IMR-90 (cell line): Measurements from ENCODE around the gene SPSB4. TPM values are rescaled to one million over a fixed set of nuclear protein-coding genes. Genes with fewer than 3 reads are reported as not detected.

Experiments
- ATAC-seq: fragments of 200-7000 bp; cut with Tn5 transposase; 2 replicates; pipeline ENCODE4 v1.9.1; 2020; ENCODE audit warnings: low read depth, mild to moderate bottlenecking, moderate library complexity
- BruUV-seq: library from RNA; stranded (reverse); fragments of 400-500 nt; replicated peaks from 2 replicates; lab custom pipeline; 2021; lab: Mats Ljungman, UMichigan
- CTCF ChIA-PET: fragments of 300-600 bp; formaldehyde crosslinking; extraction: SDS; loops from one replicate; lab custom pipeline; 2021; ENCODE audit warnings: antibody characterized with exemption; lab: Yijun Ruan, JAX
- POLR2A ChIA-PET: fragments of 300-600 bp; sonication (Branson Sonifier 250); formaldehyde crosslinking; loops from one replicate; lab custom pipeline; 2022; ENCODE audit warnings: antibody characterized with exemption; ENCODE audit not compliant: unreplicated experiment; lab: Charles Lee
- DNase-seq: peaks from one replicate; pipeline ENCODE4 v3.0.0; 2013
- H2AFZ ChIP-seq: replicated peaks from 2 replicates; pipeline ENCODE3; 2013; ENCODE audit warnings: low read length, mild to moderate bottlenecking; ENCODE audit not compliant: poor library complexity
- H2AK5ac ChIP-seq: 2 replicates; pipeline ENCODE4 v1.6.1; 2013; ENCODE audit warnings: low read depth, low read length, inconsistent platforms
- H2AK9ac ChIP-seq: replicated peaks from 2 replicates; pipeline ENCODE3; 2013; ENCODE audit warnings: mild to moderate bottlenecking, low read depth, low read length, moderate library complexity; ENCODE audit not compliant: poor library complexity
- H2BK120ac ChIP-seq: 2 replicates; pipeline ENCODE4 v1.6.1; 2013; ENCODE audit warnings: low read depth, low read length, inconsistent platforms
- H2BK15ac ChIP-seq: 3 replicates; pipeline ENCODE4 v1.6.1; 2013; ENCODE audit warnings: low read depth, low read length, inconsistent platforms
- H2BK20ac ChIP-seq: 2 replicates; pipeline ENCODE4 v1.6.1; 2013; ENCODE audit warnings: low read depth, mild to moderate bottlenecking, inconsistent platforms, low read length, moderate library complexity
- H2BK5ac ChIP-seq: 2 replicates; pipeline ENCODE4 v1.6.1; 2013; ENCODE audit warnings: mild to moderate bottlenecking, low read depth, low read length, inconsistent platforms; ENCODE audit not compliant: poor library complexity, severe bottlenecking
- H3K14ac ChIP-seq: replicated peaks from 2 replicates; pipeline ENCODE4 v1.6.1; 2013; ENCODE audit warnings: low read depth, low read length, inconsistent platforms
- H3K18ac ChIP-seq: 2 replicates; pipeline ENCODE4 v1.6.1; 2013; ENCODE audit warnings: low read depth, low read length, control low read depth
- H3K23ac ChIP-seq: 2 replicates; pipeline ENCODE4 v1.6.1; 2013; ENCODE audit warnings: low read depth, low read length, inconsistent platforms
- H3K27ac ChIP-seq: 2 replicates; pipeline ENCODE4 v1.5.1; 2013; ENCODE audit warnings: mild to moderate bottlenecking, control low read depth, low read length; ENCODE audit not compliant: insufficient read depth
- H3K27me3 ChIP-seq: 2 replicates; pipeline ENCODE4 v1.6.1; 2013; ENCODE audit warnings: low read length; ENCODE audit not compliant: control insufficient read depth, insufficient read depth
- H3K36me3 ChIP-seq: 2 replicates; pipeline ENCODE4 v1.6.1; 2013; ENCODE audit warnings: low read length, mixed read lengths; ENCODE audit not compliant: control insufficient read depth, insufficient read depth
- H3K4ac ChIP-seq: 2 replicates; pipeline ENCODE4 v1.6.1; 2013; ENCODE audit warnings: low read depth, low read length, inconsistent platforms
- H3K4me1 ChIP-seq: 2 replicates; pipeline ENCODE4 v1.6.1; 2013; ENCODE audit warnings: low read length, mixed read lengths; ENCODE audit not compliant: control insufficient read depth, insufficient read depth
- H3K4me2 ChIP-seq: 2 replicates; pipeline ENCODE4 v1.6.1; 2013; ENCODE audit warnings: low read depth, mild to moderate bottlenecking, control low read depth, low read length, moderate library complexity
- H3K4me3 ChIP-seq: 2 replicates; pipeline ENCODE4 v1.5.1; 2013; ENCODE audit warnings: low read depth, mild to moderate bottlenecking, control low read depth, low read length, moderate library complexity; ENCODE audit not compliant: insufficient read depth
- H3K56ac ChIP-seq: 2 replicates; pipeline ENCODE4 v1.6.1; 2013; ENCODE audit warnings: low read length, inconsistent platforms; ENCODE audit not compliant: insufficient read depth; ENCODE audit errors: extremely low read depth
- H3K79me1 ChIP-seq, 2 experiments: 2 replicates each; pipeline ENCODE4 v1.6.1; 2013; ENCODE audit warnings: low read length in 2 of 2, inconsistent platforms in 1 of 2, low read depth in 1 of 2
- H3K9ac ChIP-seq: 2 replicates; pipeline ENCODE4 v1.6.1; 2013; ENCODE audit warnings: low read depth, low read length, control low read depth
- H3K9me1 ChIP-seq: 2 replicates; pipeline ENCODE4 v1.6.1; 2013; ENCODE audit warnings: low read length, inconsistent platforms; ENCODE audit not compliant: insufficient read depth
- H3K9me3 ChIP-seq: 2 replicates; pipeline ENCODE4 v1.6.1; 2013; ENCODE audit warnings: low read length; ENCODE audit not compliant: control insufficient read depth, insufficient read depth
- H4K20me1 ChIP-seq: 2 replicates; pipeline ENCODE4 v1.6.1; 2013; ENCODE audit warnings: low read length, inconsistent platforms; ENCODE audit not compliant: insufficient read depth
- H4K5ac ChIP-seq: 2 replicates; pipeline ENCODE4 v1.6.1; 2013; ENCODE audit warnings: mild to moderate bottlenecking, low read depth, low read length, control low read depth
- H4K8ac ChIP-seq, 2 experiments: 2 replicates each; pipeline ENCODE4 v1.6.1; 2013; ENCODE audit warnings: low read depth in 2 of 2, low read length in 2 of 2, control low read depth in 1 of 2, inconsistent platforms in 1 of 2
- H4K91ac ChIP-seq: 2 replicates; pipeline ENCODE4 v1.6.1; 2013; ENCODE audit warnings: low read depth, low read length, inconsistent platforms; ENCODE audit not compliant: insufficient read depth
- CEBPB ChIP-seq: IDR thresholded peaks from 2 replicates; pipeline ENCODE4 v1.6.1; 2012; ENCODE audit warnings: low read depth, low read length, improper control_type of control experiment
- FOS ChIP-seq: fragments of 150-350 bp; IDR thresholded peaks from 2 replicates; pipeline ENCODE4 v1.6.1; 2016; ENCODE audit warnings: low read depth, low read length
- MAFK ChIP-seq: IDR thresholded peaks from 2 replicates; pipeline ENCODE4 v1.6.1; 2012; ENCODE audit warnings: low read depth, low read length, improper control_type of control experiment
- MXI1 ChIP-seq: IDR thresholded peaks from 2 replicates; pipeline ENCODE4 v1.6.1; 2012; ENCODE audit warnings: low read depth, mild to moderate bottlenecking, low read length, moderate library complexity, borderline replicate concordance
- NFE2L2 ChIP-seq: fragments of 150-350 bp; IDR thresholded peaks from 2 replicates; pipeline ENCODE4 v1.6.1; 2016; ENCODE audit warnings: low read depth, mild to moderate bottlenecking, low read length
- POLR2A ChIP-seq: IDR thresholded peaks from 2 replicates; pipeline ENCODE4 v1.6.1; 2012; ENCODE audit warnings: mild to moderate bottlenecking, low read depth, low read length
- RAD21 ChIP-seq: IDR thresholded peaks from 2 replicates; pipeline ENCODE4 v1.6.1; 2012; ENCODE audit warnings: low read length, improper control_type of control experiment
- RCOR1 ChIP-seq: IDR thresholded peaks from 2 replicates; pipeline ENCODE4 v1.6.1; 2012; ENCODE audit warnings: mild to moderate bottlenecking, low read length, improper control_type of control experiment; ENCODE audit not compliant: insufficient replicate concordance
- SMC3 ChIP-seq: fragments of 150-350 bp; IDR thresholded peaks from 2 replicates; pipeline ENCODE4 v1.6.1; 2016; ENCODE audit warnings: low read depth, mild to moderate bottlenecking, antibody characterized with exemption, low read length, moderate library complexity
- WGBS, 2 experiments: methylation state at CpG; one replicate each; pipeline versions ENCODE4 v1.1.5 to v1.1.7; 2013; ENCODE audit warnings: missing lambda C conversion rate in 2 of 2; ENCODE audit not compliant: insufficient read length in 1 of 2; ENCODE audit errors: extremely low coverage in 2 of 2; 5-methylcytosine and 5-hydroxymethylcytosine counted together
- dilution Hi-C: fragments of 300-500 bp; cut with HindIII; formaldehyde crosslinking; loops from one replicate; pipeline ENCODE4 v1.14.3; 2018; ENCODE audit warnings: low sequenced_read_pairs; ENCODE audit not compliant: unreplicated experiment
- in situ Hi-C: fragments of 300-500 bp; cut with MboI; formaldehyde crosslinking; loops from 3 replicates; pipeline ENCODE4 v1.14.3; 2019; ENCODE audit warnings: low sequenced_read_pairs, inconsistent platforms, mixed read lengths
- intact Hi-C: fragments of 100-400 bp; cut with micrococcal nuclease; formaldehyde crosslinking; loops from 2 replicates; pipeline ENCODE4 v1.10.0; 2022
- polyA plus RNA-seq, 3 experiments: library from polyadenylated mRNA; depleted of rRNA; stranded (reverse); fragments of >200 nt; gene quantifications; 2 replicates each; pipeline ENCODE4 v1.2.3, GENCODE V29; 2012; ENCODE audit warnings: low replicate concordance in 1 of 3
- total RNA-seq: library from RNA; depleted of rRNA; stranded (reverse); fragments of >200 nt; gene quantifications from 2 replicates; pipeline ENCODE4 v1.2.3, GENCODE V29; 2012
- TF ChIP-seq, protein P1 (sequence below): fragments of 150-350 bp; IDR thresholded peaks from 2 replicates; pipeline ENCODE4 v1.6.1; 2016; ENCODE audit warnings: low read depth, mild to moderate bottlenecking, low read length, moderate library complexity, borderline replicate concordance

SPSB4 gene
- total and polyA plus RNA-seq, 2 of the 4 experiments (the other 2 are of a cell fraction), result not detected

GRCh38 chr3:141071681-141072260 lies 20.6 kb downstream of the SPSB4 start:
- Histone ChIP-seq H4K5ac (no peak overlapping the region), H3K4ac (no peak overlapping the region), H3K27me3 (peaks cover 4% of the 10 kb centered on the region; the same call in 1 of the 2 replicates), H2BK120ac (no peak overlapping the region), H2AFZ (no peak overlapping the region), H4K91ac (no peak overlapping the region), H3K27ac (no peak overlapping the region), H3K4me1 (peaks cover 2% of the 10 kb centered on the region; the same call in 1 of the 2 replicates), H3K14ac (no peak overlapping the region), H3K9ac (no peak overlapping the region), H3K9me1 (0 out of 2 replicates have a peak, but pooled peaks cover 2% of the 10 kb centered on the region), H2AK5ac (no peak overlapping the region), H3K18ac (no peak overlapping the region), H3K23ac (no peak overlapping the region), H3K56ac (no peak overlapping the region), H4K20me1 (no peaks in the 10 kb centered on the region), H2BK15ac (no peak overlapping the region), H2AK9ac (no peak overlapping the region), H2BK20ac (no peak overlapping the region), H3K4me3 (no peak overlapping the region), H3K4me2 (no peak overlapping the region), H2BK5ac (no peak overlapping the region), H3K36me3 (no peaks in the 10 kb centered on the region), H4K8ac (no peak overlapping the region), H3K79me1 (no peaks in the 10 kb centered on the region), H3K9me3 (no peaks in the 10 kb centered on the region)
- DNase-seq (no peak), ATAC-seq (no peak)
- dilution Hi-C loops, result no loop called here
- BruUV-seq, result no TSS peak
- intact Hi-C loops, result no loop called here
- WGBS, 2 experiments, result 51% methylated on average over 3 of the region's 12 CpGs; no CpG with 5 or more reads in 1 of the 2 experiments
- in situ Hi-C loops, result no loop called here
- CTCF ChIA-PET, result no interaction called here
- POLR2A ChIA-PET, result no interaction called here
- TF ChIP-seq, protein P1, sequence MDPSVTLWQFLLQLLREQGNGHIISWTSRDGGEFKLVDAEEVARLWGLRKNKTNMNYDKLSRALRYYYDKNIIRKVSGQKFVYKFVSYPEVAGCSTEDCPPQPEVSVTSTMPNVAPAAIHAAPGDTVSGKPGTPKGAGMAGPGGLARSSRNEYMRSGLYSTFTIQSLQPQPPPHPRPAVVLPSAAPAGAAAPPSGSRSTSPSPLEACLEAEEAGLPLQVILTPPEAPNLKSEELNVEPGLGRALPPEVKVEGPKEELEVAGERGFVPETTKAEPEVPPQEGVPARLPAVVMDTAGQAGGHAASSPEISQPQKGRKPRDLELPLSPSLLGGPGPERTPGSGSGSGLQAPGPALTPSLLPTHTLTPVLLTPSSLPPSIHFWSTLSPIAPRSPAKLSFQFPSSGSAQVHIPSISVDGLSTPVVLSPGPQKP, result no peak
- TF ChIP-seq CEBPB (no peak), NFE2L2 (no peak), SMC3 (no peak), RAD21 (no peak), MAFK (no peak), FOS (no peak), POLR2A (no peak), MXI1 (no peak), RCOR1 (no peak)
